ENCODE results near the gene MXI1.
"Not testable (repeated sequence)": the region's sequence is repeated elsewhere in the genome, so short reads cannot be mapped to it uniquely, and the experiment has no call there.

MXI1 gene

GRCh38 chr10:110324805-110325280 lies 117.4 kb downstream of the MXI1 start:
- no peak for DNase-seq

GRCh38 chr10:110326351-110327032 lies 119.1 kb downstream of the MXI1 start:
- DNase-seq = peak; percentile 82

- no peak for DNase-seq
These were observed 120.0 kb downstream of the MXI1 start for GRCh38 chr10:110327262-110327914.

- DNase-seq = no peak
These were observed 123.3 kb downstream of the MXI1 start for GRCh38 chr10:110330675-110331074.

- DNase-seq = not testable (repeated sequence)
These were observed 123.9 kb downstream of the MXI1 start for GRCh38 chr10:110331226-110331795.

GRCh38 chr10:110334061-110334656 lies 126.8 kb downstream of the MXI1 start:
- DNase-seq = no peak

- DNase-seq = no peak
These were observed 128.1 kb downstream of the MXI1 start for GRCh38 chr10:110335314-110336064.

GRCh38 chr10:110336111-110336721 lies 128.8 kb downstream of the MXI1 start:
- DNase-seq = peak; percentile 99
